ENCODE results near the gene EPHB2. TPM values are rescaled to one million over a fixed set of nuclear protein-coding genes. Genes with fewer than 3 reads are reported as not detected.

Gene EPHB2
- total RNA-seq, 1 donor from 2014 or later, result not detected

DNA sequence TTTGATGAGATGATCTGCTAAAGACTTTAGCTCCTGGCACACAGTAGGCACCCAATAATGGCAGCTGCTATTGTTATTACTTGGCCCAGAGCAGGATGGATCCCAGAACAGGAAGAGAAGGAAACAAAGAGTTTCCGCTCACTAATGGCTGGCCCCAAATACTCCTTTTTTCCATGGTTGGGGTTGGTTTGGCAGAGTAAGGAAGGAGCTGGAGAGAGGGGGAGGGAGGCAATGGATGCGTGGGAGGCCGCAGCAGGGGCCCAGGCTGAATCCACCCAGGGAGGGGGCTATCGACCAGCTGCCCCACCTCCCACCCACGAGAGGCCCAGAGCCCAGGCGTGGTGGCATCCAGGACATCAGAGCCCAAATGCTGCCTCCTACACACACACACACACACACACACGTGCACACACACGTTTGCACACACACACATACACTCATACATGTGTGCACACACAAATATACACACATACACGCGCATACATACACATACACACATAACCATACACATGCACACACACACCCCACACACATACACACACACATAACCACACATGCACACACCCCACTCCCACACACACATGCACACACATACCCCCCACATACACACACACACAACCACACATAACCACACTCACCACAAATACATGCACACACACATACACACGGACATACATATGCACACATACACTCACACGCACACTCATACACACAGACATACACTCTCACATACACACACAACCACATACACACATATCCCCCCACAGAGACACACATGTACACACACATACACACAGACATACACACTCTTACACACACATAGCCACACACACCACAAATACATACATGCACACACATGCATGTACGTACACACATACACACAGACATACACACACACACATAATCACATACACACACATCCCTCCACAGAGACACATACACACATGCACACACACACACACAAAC lies 32.4 kb upstream of the EPHB2 start:
- Mint-ChIP-seq H3K4me3 (ENCODE audit: low read depth) (no peak overlapping the region), H3K9me3 (no peaks in the 10 kb centered on the region), H3K4me1 (ENCODE audit: low read depth) (peaks cover 6% of the 10 kb centered on the region), H3K27ac (no peak overlapping the region), H3K27me3 (ENCODE audit: low read depth) (peaks cover 10% of the 10 kb centered on the region), H3K36me3 (ENCODE audit: low read depth) (no peaks in the 10 kb centered on the region)
- intact Hi-C loops (cut with micrococcal nuclease), result no loop called here
- no peak for DNase-seq (ENCODE audit: low spot score)

DNA sequence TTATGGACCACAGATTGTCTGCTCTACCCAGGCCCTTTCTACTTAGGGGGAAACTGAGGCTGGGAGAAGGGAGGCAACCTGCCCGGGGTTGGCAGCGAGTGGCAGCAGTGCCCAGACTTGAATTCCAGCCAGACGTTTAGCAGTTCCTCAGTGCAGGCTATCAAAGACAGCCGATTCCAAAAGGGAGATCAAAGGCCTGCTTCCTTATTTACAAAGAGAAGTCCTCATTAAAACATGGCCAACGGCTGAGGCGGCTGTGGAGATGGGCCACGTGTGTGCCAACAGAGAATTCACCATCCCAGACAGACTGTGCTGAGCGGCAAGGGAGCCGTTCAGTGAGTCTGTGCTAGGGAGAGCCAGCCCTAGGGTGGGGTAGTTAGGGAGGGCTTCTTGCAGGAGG lies 29.9 kb upstream of the EPHB2 start:
- DNase-seq (ENCODE audit: low spot score), result no peak
- Mint-ChIP-seq H3K4me3 (ENCODE audit: low read depth) (no peak overlapping the region), H3K9me3 (no peaks in the 10 kb centered on the region), H3K27me3 (ENCODE audit: low read depth) (no peaks in the 10 kb centered on the region), H3K36me3 (ENCODE audit: low read depth) (no peaks in the 10 kb centered on the region), H3K27ac (no peak overlapping the region), H3K4me1 (ENCODE audit: low read depth) (no peaks in the 10 kb centered on the region)
- intact Hi-C loops (cut with micrococcal nuclease), result no loop called here

DNA sequence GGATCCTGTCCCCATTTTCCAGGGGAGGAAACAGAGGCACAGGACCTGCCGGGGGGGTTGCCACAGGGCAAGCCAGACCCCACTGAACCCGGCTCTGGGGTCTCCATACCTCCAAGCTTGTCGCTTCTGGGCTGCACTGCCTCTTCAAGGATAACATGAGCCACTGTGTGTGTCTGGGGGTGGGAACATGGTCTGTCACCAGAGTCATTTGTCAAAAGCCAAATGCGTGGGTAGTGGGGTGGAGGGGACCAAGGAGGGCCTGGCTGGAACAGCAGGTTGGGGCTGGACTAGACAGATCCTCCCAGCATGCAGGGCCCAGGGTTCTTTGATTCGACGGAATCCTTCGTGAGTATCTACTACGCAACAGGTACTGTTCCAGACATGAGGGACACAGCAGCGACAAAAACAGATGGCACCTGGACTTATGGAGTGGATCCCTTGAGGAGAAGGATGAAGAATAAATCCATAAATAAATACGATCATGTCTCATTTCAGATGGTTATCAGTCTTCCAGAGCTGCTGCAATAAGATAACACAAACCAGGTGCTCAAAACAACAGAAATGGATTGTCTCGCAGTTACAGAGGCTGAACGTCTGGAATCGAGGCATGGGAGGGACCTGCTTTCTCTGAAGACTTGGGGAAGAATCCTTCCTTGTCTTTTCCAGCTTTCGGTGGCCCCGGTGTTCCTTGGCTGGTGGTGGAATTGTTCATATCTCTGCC lies 28.9 kb upstream of the EPHB2 start:
- Mint-ChIP-seq H3K9me3 (no peaks in the 10 kb centered on the region), H3K36me3 (ENCODE audit: low read depth) (no peaks in the 10 kb centered on the region), H3K27me3 (ENCODE audit: low read depth) (peaks cover under 1% of the 10 kb centered on the region), H3K4me1 (ENCODE audit: low read depth) (no peaks in the 10 kb centered on the region), H3K27ac (no peak overlapping the region), H3K4me3 (ENCODE audit: low read depth) (no peak overlapping the region)
- no peak for DNase-seq (ENCODE audit: low spot score)
- intact Hi-C loops (cut with micrococcal nuclease), result no loop called here

DNA sequence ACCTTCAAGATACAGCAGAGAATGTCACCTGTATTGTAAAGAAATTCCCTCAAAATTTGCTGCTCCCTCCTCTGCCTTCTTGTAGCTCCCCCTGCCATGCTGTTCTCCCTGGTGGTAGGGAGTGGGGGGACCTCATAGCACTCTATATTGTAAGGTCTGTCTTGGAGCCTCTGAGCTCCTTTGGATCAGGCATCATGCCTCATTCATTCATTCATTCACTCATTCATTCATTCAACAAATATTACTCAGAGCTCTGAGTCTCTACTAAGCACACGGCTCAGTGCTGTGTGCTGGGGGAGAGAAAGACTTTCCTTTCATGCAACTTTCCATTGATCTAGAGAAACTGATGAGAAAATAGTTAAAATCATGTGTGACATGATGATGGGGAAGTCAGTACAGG lies 27.1 kb upstream of the EPHB2 start:
- H3K4me1 Mint-ChIP-seq (ENCODE audit: low read depth), result no peaks in the 10 kb centered on the region

DNA sequence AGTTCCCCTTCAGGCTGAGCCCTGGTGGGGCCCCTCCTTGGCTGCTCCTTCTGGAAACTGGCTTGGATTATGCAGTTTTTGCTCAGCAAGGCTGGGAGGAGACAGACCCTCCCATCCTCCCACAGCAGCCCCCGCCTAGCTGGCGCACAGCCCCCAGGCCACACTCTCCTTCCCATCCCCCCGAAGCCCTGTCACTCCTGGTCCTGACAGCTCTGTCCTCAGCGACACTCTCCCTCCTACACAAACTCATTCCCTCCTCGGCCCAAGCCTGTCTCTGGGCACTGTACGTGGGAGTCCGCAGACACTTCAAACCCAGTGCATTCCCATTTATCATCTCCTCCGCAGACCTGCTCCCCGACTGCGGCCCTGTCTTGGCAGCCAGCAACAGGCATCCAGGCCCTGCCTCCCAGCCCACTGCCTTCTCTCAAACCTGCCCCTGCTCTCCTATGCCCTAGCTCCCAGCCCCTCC lies 25.0 kb upstream of the EPHB2 start:
- no peak for DNase-seq (ENCODE audit: low spot score)
- Mint-ChIP-seq H3K4me3 (ENCODE audit: low read depth) (no peak overlapping the region), H3K27me3 (ENCODE audit: low read depth) (peaks cover 6% of the 10 kb centered on the region), H3K27ac (no peak overlapping the region), H3K4me1 (ENCODE audit: low read depth) (no peaks in the 10 kb centered on the region), H3K9me3 (no peaks in the 10 kb centered on the region), H3K36me3 (ENCODE audit: low read depth) (no peaks in the 10 kb centered on the region)
- intact Hi-C loops (cut with micrococcal nuclease), result no loop called here

More for the DNA sequence above, 27.1 kb upstream of the EPHB2 start:
- Mint-ChIP-seq H3K4me3 (ENCODE audit: low read depth) (no peak overlapping the region), H3K36me3 (ENCODE audit: low read depth) (no peaks in the 10 kb centered on the region), H3K27ac (no peak overlapping the region), H3K9me3 (no peaks in the 10 kb centered on the region), H3K27me3 (ENCODE audit: low read depth) (peaks cover 6% of the 10 kb centered on the region)
- no peak for DNase-seq (ENCODE audit: low spot score)
- intact Hi-C loops (cut with micrococcal nuclease), result no loop called here

DNA sequence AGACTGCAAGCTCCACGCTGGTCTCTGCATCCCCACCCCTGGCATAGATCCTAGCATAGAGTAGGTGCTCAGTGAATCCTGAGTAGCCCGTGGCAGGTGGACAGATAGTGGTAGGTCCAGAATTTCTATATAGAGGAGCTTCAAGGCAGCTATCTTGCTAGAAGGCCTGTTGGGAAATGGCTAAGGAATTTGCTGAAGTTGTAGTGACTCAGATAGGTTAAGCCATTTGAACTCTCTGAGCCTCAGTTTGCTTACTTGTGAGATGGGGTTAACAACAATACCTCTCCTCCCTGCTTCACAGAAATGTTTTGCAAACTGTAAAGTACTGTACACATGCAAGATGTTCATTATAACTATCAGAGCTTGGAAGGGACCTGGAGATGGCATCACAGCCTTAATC lies 23.4 kb upstream of the EPHB2 start:
- no peaks in the 10 kb centered on the region for H3K4me1 Mint-ChIP-seq (ENCODE audit: low read depth)
- H3K36me3 Mint-ChIP-seq (ENCODE audit: low read depth), result no peaks in the 10 kb centered on the region
- no peak for DNase-seq (ENCODE audit: low spot score)
- no peaks in the 10 kb centered on the region for H3K9me3 Mint-ChIP-seq
- no peak overlapping the region for H3K4me3 Mint-ChIP-seq (ENCODE audit: low read depth)
- intact Hi-C loops (cut with micrococcal nuclease), result no loop called here
- H3K27ac Mint-ChIP-seq, result no peak overlapping the region
- H3K27me3 Mint-ChIP-seq (ENCODE audit: low read depth), result peaks cover 6% of the 10 kb centered on the region

DNA sequence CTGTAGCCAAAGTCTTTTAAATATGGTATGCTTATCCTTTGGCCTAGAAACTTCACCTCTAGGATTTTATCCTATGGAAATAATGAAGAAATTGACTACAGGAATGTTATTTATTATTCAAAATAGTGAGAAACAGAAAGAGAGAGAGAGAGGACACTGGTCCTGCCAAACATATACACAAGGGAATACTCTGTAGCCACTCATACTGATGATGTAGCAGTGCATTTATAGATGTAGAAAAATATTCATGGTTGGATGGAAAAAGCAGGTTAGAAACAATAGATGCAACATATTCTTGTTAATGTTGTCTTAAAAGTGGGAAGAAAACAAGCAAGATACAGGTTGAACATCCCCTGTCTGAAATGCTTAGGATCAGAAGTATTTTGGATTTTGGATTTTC lies 22.2 kb upstream of the EPHB2 start:
- peaks cover 6% of the 10 kb centered on the region for H3K27me3 Mint-ChIP-seq (ENCODE audit: low read depth)
- DNase-seq (ENCODE audit: low spot score), result no peak
- intact Hi-C loops (cut with micrococcal nuclease), result no loop called here
- H3K4me1 Mint-ChIP-seq (ENCODE audit: low read depth), result no peaks in the 10 kb centered on the region
- no peaks in the 10 kb centered on the region for H3K9me3 Mint-ChIP-seq
- no peak overlapping the region for H3K27ac Mint-ChIP-seq
- H3K36me3 Mint-ChIP-seq (ENCODE audit: low read depth), result no peaks in the 10 kb centered on the region
- H3K4me3 Mint-ChIP-seq (ENCODE audit: low read depth), result no peak overlapping the region

DNA sequence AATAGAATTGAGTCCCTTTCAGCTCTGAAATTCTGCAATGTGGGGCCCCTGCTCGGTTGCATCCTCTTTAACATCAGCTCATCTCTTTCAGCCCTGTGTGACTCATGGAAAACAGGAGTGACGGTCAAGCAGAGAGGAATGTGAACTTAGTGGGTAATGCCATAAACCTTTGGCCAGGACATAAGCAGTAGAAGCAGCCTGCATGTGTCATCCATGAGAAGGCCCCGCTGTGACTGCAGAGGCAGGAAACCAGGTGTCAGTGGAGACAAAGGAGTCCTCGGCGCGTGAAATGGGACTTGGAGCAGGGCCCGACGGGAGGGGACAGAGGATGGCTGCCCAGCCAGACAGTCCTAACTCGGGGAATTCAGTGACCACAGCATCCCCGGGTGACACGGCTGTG lies 21.1 kb upstream of the EPHB2 start:
- no peak overlapping the region for H3K27ac Mint-ChIP-seq
- no peaks in the 10 kb centered on the region for H3K9me3 Mint-ChIP-seq
- no peaks in the 10 kb centered on the region for H3K4me1 Mint-ChIP-seq (ENCODE audit: low read depth)
- H3K36me3 Mint-ChIP-seq (ENCODE audit: low read depth), result no peaks in the 10 kb centered on the region
- no peak for DNase-seq (ENCODE audit: low spot score)
- intact Hi-C loops (cut with micrococcal nuclease), result no loop called here
- H3K4me3 Mint-ChIP-seq (ENCODE audit: low read depth), result no peak overlapping the region
- peaks cover 6% of the 10 kb centered on the region for H3K27me3 Mint-ChIP-seq (ENCODE audit: low read depth)

DNA sequence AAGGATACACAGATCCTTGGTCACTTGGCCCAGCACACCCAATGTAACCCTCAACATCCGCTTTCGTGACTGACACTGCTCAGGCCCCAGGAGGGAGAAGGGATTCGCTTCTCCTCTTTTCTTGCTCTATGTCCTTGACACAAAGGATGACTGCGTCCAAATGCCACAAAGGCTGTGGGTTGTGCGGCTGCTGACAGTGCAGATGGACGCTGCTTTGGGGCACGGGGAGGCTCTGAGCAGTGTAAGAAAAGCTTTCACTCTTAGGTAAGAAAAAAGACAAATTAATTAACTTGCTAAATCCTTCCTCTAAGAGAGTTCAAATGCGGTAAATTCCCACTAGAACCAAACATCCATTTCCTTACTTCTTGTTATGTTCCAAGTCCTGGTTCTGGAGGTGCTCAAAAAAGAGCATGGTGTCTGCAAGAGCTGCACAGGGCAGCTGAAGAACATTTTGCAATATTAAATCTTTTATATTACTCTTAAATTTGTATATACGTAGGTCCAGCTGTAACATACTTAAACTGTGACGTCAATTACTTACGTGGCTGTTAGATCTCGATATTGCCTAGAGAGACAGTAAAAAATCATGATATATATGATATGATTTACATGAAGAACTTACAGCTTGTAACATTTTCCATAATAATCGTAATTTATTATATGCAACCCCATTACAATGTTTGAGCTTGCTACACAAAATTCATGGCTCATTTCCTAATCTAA lies 19.4 kb upstream of the EPHB2 start:
- H3K4me1 Mint-ChIP-seq (ENCODE audit: low read depth), result no peaks in the 10 kb centered on the region

DNA sequence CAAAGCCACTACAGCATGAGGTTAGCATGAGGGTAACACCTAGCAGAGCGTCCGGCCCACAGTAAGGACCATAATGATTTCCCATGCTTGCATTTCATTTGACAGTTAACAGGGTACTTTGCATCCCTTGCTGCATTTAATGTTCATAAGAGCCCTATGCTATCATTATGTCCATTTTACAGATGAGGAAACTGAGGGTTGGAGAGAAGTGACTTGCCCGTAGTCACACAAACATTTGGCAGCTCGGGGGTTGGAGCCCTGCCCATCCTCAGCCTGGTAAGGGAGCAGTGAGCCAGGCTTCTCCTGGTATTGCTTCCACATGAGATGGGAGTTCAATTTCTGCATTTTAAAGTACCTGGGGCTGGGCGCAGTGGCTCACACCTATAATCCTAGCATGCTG lies 16.5 kb upstream of the EPHB2 start:
- no peaks in the 10 kb centered on the region for H3K9me3 Mint-ChIP-seq
- H3K36me3 Mint-ChIP-seq (ENCODE audit: low read depth), result no peaks in the 10 kb centered on the region

More for the DNA sequence above, 19.4 kb upstream of the EPHB2 start:
- H3K27me3 Mint-ChIP-seq (ENCODE audit: low read depth), result peaks cover 6% of the 10 kb centered on the region
- DNase-seq (ENCODE audit: low spot score), result no peak
- no peaks in the 10 kb centered on the region for H3K36me3 Mint-ChIP-seq (ENCODE audit: low read depth)
- H3K4me3 Mint-ChIP-seq (ENCODE audit: low read depth), result no peak overlapping the region
- intact Hi-C loops (cut with micrococcal nuclease), result no loop called here
- H3K9me3 Mint-ChIP-seq, result no peaks in the 10 kb centered on the region
- no peak overlapping the region for H3K27ac Mint-ChIP-seq

DNA sequence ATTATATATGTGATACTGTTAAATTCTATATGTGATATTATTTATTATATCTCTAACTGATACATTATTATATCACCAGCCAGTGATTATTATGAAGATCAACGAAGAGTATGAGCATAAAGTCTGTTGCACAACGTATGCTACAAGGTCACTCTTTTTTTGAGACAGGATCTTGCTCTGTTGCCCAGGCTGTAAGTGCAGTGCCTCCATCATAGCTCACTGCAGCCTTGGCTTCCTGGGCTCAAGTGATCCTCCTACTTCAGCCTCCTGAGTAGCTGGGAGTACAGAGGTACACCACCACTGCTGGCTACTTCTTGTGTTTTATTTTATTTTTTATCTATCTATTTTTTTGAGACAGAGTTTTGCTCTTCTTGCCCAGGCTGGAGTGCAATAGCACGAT lies 14.0 kb upstream of the EPHB2 start:
- H3K27me3 Mint-ChIP-seq (ENCODE audit: low read depth), result no peaks in the 10 kb centered on the region
- intact Hi-C loops (cut with micrococcal nuclease), result no loop called here
- no peaks in the 10 kb centered on the region for H3K9me3 Mint-ChIP-seq
- H3K4me1 Mint-ChIP-seq (ENCODE audit: low read depth), result no peaks in the 10 kb centered on the region
- H3K36me3 Mint-ChIP-seq (ENCODE audit: low read depth), result no peaks in the 10 kb centered on the region
- H3K4me3 Mint-ChIP-seq (ENCODE audit: low read depth), result no peak overlapping the region
- no peak overlapping the region for H3K27ac Mint-ChIP-seq
- DNase-seq (ENCODE audit: low spot score), result no peak

More for the DNA sequence above, 16.5 kb upstream of the EPHB2 start:
- Mint-ChIP-seq H3K27me3 (ENCODE audit: low read depth) (no peaks in the 10 kb centered on the region), H3K4me1 (ENCODE audit: low read depth) (no peaks in the 10 kb centered on the region), H3K4me3 (ENCODE audit: low read depth) (no peak overlapping the region), H3K27ac (no peak overlapping the region)
- no peak for DNase-seq (ENCODE audit: low spot score)
- intact Hi-C loops (cut with micrococcal nuclease), result no loop called here

DNA sequence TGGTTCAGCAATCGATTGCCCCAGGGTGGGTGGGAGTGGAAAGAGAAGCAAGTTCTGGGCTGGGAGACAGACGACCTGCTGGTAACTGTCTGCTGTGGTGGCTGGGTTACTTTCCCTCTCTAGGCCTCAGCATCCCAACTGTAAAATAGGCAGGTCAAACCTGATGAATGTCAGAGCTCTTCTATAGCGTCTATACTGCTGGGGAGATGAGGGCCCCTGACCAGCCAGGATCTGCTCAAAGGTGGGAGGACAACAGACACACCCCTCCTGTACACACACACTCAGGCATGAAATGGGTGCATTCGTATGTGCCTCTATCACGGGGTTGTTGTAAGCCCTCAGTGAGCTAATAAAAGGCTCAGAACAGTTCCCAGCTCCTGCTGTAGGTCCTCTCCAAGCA lies 12.7 kb upstream of the EPHB2 start:
- H3K4me1 Mint-ChIP-seq (ENCODE audit: low read depth), result no peaks in the 10 kb centered on the region
- DNase-seq (ENCODE audit: low spot score), result no peak
- no peaks in the 10 kb centered on the region for H3K27me3 Mint-ChIP-seq (ENCODE audit: low read depth)
- no peak overlapping the region for H3K27ac Mint-ChIP-seq
- intact Hi-C loops (cut with micrococcal nuclease), result no loop called here
- H3K9me3 Mint-ChIP-seq, result no peaks in the 10 kb centered on the region
- no peak overlapping the region for H3K4me3 Mint-ChIP-seq (ENCODE audit: low read depth)
- no peaks in the 10 kb centered on the region for H3K36me3 Mint-ChIP-seq (ENCODE audit: low read depth)

All from activated T-helper 2 cell treated with anti-CD3 and anti-CD28 coated beads, Interferon-gamma antibody, Interleukin-2, Interleukin-4, amounts not matched to agents 10 μg/mL and 5 μg/mL and 100 μg/mL, durations not matched to agents 14 hours and 24 hours and 36 hours (primary cell).